DND-41 (cell line): Measurements from ENCODE around the gene NOC4L.
A peak's percentile ranks its signal among the peaks of the same experiment; 100 is the strongest.

ENCODE experiments used
- ATAC-seq: fragments of 200-7000 bp; cut with Tn5 transposase; 3 replicates; pipeline ENCODE4 v1.9.1; 2021; ENCODE audit warnings: low read depth; ENCODE audit not compliant: insufficient read depth
- DNase-seq: peaks from one replicate; pipeline ENCODE4 v3.0.0-alpha.2; 2020
- H2AFZ ChIP-seq: 2 replicates; pipeline ENCODE4 v1.6.0; 2012; ENCODE audit warnings: low read depth, low read length
- H3K27ac ChIP-seq: 2 replicates; pipeline ENCODE4 v1.5.1; 2012; ENCODE audit warnings: low read length, inconsistent platforms
- H3K27me3 ChIP-seq: fragments of 200-600 bp; sonication (generic); 2 replicates; pipeline ENCODE4 v1.6.0; 2012; ENCODE audit warnings: low read length, mild to moderate bottlenecking, inconsistent platforms; ENCODE audit not compliant: insufficient read depth, poor library complexity
- H3K36me3 ChIP-seq: 2 replicates; pipeline ENCODE4 v1.5.1; 2012; ENCODE audit warnings: low read length, inconsistent platforms; ENCODE audit not compliant: insufficient read depth
- H3K4me1 ChIP-seq: 2 replicates; pipeline ENCODE4 v1.5.1; 2012; ENCODE audit warnings: mild to moderate bottlenecking, low read length; ENCODE audit not compliant: insufficient read depth
- H3K4me2 ChIP-seq: 2 replicates; pipeline ENCODE4 v1.6.0; 2012; ENCODE audit warnings: mild to moderate bottlenecking, moderate library complexity, low read length, inconsistent platforms; ENCODE audit not compliant: insufficient read depth
- H3K4me3 ChIP-seq, 2 experiments: fragments of 200-600 bp in 1 of 2; shearing (Covaris generic) in 1 of 2; 2 replicates each; pipeline ENCODE4 v1.5.1; 2012 to 2016; ENCODE audit warnings: inconsistent platforms in 2 of 2, low read length in 2 of 2, mild to moderate bottlenecking in 2 of 2, low read depth in 1 of 2, moderate library complexity in 1 of 2
- H3K79me2 ChIP-seq: 2 replicates; pipeline ENCODE4 v1.6.0; 2012; ENCODE audit warnings: low read length, inconsistent platforms; ENCODE audit not compliant: insufficient read depth
- H3K9ac ChIP-seq: 2 replicates; pipeline ENCODE4 v1.6.0; 2012; ENCODE audit warnings: low read depth, mild to moderate bottlenecking, inconsistent platforms, low read length, moderate library complexity
- H3K9me3 ChIP-seq: 2 replicates; pipeline ENCODE4 v1.5.1; 2012; ENCODE audit warnings: low read length, moderate library complexity, mild to moderate bottlenecking, inconsistent platforms; ENCODE audit not compliant: insufficient read depth, severe bottlenecking
- H4K20me1 ChIP-seq: 2 replicates; pipeline ENCODE4 v1.6.0; 2012; ENCODE audit warnings: low read length; ENCODE audit not compliant: insufficient read depth
- EZH2 ChIP-seq: IDR thresholded peaks from 3 replicates; pipeline ENCODE4 v1.6.1; 2012; ENCODE audit warnings: borderline replicate concordance, low read depth, mild to moderate bottlenecking, moderate library complexity, low read length, inconsistent platforms; ENCODE audit not compliant: severe bottlenecking
- TF ChIP-seq, protein P1 (sequence below): IDR thresholded peaks from 2 replicates; pipeline ENCODE4 v1.5.1; 2012; ENCODE audit warnings: borderline replicate concordance, low read length, moderate library complexity, mild to moderate bottlenecking; ENCODE audit not compliant: poor library complexity, severe bottlenecking; ENCODE audit errors: extremely low read depth

The NOC4L gene

DNA sequence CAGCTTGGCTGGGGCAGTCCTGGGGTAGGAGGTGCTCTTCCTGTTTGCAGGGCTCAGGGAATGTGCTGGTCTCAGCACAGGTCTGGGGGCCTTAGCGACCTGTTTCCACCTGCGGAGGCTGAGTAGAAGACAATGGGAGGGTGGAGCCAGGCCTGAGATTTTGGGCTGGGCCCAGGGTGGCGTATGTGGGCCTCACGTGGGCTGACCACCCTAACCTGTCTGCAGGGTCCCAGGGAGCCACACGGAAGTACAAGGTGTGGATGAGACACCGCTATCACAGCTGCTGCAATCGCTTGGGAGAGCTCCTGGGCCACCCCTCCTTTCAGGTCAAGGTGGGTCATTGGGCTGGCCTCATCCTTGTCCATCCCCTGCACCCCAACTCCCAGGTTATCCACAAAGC lies 1.1 kb downstream of the NOC4L start:
- Histone ChIP-seq H3K9ac (peak overlapping the region; percentile 94), H3K27me3 (no peaks in the 10 kb centered on the region), H3K36me3 (peaks cover 63% of the 10 kb centered on the region), H3K79me2 (peaks cover 70% of the 10 kb centered on the region), H4K20me1 (peaks cover 58% of the 10 kb centered on the region), H3K4me1 (peaks cover 42% of the 10 kb centered on the region), H2AFZ (no peak overlapping the region), H3K4me3 (peak overlapping the region; percentile 94 to 100; a peak in 3 of 4 replicates), H3K9me3 (peaks cover 3% of the 10 kb centered on the region), H3K4me2 (peak overlapping the region; percentile 100), H3K27ac (peak overlapping the region; percentile 84)
- no peak for ATAC-seq
- TF ChIP-seq, protein P1, sequence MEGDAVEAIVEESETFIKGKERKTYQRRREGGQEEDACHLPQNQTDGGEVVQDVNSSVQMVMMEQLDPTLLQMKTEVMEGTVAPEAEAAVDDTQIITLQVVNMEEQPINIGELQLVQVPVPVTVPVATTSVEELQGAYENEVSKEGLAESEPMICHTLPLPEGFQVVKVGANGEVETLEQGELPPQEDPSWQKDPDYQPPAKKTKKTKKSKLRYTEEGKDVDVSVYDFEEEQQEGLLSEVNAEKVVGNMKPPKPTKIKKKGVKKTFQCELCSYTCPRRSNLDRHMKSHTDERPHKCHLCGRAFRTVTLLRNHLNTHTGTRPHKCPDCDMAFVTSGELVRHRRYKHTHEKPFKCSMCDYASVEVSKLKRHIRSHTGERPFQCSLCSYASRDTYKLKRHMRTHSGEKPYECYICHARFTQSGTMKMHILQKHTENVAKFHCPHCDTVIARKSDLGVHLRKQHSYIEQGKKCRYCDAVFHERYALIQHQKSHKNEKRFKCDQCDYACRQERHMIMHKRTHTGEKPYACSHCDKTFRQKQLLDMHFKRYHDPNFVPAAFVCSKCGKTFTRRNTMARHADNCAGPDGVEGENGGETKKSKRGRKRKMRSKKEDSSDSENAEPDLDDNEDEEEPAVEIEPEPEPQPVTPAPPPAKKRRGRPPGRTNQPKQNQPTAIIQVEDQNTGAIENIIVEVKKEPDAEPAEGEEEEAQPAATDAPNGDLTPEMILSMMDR: no peak
- DNase-seq: no peak

DNA sequence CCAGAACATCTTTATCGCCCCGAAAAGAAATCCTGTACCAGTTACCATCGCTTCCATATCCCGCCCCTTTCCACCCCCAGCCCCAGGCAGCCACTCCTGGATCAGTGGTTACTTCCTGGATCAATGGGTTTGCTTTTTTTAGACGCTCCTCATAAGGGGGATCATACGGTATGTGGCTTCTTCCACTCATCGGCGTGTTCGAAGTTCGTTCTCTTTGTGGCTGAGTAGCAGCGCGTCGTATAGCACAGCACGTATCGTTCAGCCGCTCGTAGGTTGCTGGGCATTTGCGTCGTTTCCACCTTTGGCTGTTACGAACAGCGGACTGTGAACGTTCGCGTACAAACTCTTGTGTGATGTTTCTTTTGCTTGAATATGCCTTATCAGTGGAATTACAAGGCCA lies 1.8 kb downstream of the NOC4L start:
- 0 out of 4 replicates have a peak overlapping the region, but pooled peaks of 1 of the 2 experiments have one; percentile 15 for H3K4me3 ChIP-seq
- no peak for DNase-seq
- H2AFZ ChIP-seq: no peak overlapping the region
- H3K79me2 ChIP-seq: peaks cover 70% of the 10 kb centered on the region
- peaks cover 60% of the 10 kb centered on the region for H3K36me3 ChIP-seq
- ATAC-seq: no peak
- no peak for TF ChIP-seq EZH2
- TF ChIP-seq, protein P1: no peak
- no peak overlapping the region for H3K27ac ChIP-seq
- peaks cover 51% of the 10 kb centered on the region for H4K20me1 ChIP-seq
- H3K9ac ChIP-seq: 0 out of 2 replicates have a peak overlapping the region, but pooled peaks have one; percentile 94
- H3K27me3 ChIP-seq: no peaks in the 10 kb centered on the region
- peak overlapping the region; percentile 100; the same call in 1 of the 2 replicates for H3K4me2 ChIP-seq
- peaks cover 42% of the 10 kb centered on the region for H3K4me1 ChIP-seq
- peaks cover 3% of the 10 kb centered on the region for H3K9me3 ChIP-seq

DNA sequence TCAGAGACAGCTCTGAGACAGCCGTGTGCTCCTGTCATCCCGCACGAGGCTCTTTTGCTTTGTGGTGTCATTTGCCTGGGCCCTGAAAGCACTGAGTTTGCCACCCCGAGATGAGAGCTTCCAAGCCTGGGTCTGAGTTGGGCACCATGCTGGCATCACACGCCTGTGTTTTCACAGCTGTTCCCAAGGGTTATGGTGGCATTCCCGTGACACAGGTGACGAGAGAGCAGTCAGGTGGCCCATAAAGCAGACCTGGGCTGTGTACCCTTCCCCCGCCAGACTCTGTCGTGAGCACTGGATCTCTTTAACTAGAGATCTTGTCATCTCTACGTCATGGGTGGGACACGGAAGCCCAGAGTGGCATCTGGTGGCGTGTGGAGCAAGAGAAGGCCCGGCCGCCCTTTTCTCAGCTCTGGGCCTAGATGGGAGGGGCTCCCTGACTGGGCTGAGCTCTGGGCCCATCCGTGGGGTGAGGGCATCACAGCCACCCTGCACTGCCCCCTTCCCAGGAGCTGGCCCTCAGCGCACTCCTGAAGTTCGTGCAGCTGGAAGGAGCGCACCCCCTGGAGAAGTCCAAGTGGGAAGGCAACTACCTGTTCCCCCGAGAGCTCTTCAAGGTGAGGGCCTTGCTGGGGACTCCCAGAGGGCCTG lies 2.6 kb downstream of the NOC4L start:
- H3K27me3 ChIP-seq: no peaks in the 10 kb centered on the region
- peaks cover 59% of the 10 kb centered on the region for H3K36me3 ChIP-seq
- no peak for ATAC-seq
- H3K9me3 ChIP-seq: peaks cover 3% of the 10 kb centered on the region
- peaks cover 64% of the 10 kb centered on the region for H3K79me2 ChIP-seq
- TF ChIP-seq, protein P1: no peak
- no peak for TF ChIP-seq EZH2
- H3K4me1 ChIP-seq: peaks cover 40% of the 10 kb centered on the region
- H3K4me3 ChIP-seq: peak overlapping the region in 1 of 2 experiments; percentile 12; a peak in 1 of 4 replicates
- H4K20me1 ChIP-seq: peaks cover 44% of the 10 kb centered on the region
- no peak overlapping the region for H3K27ac ChIP-seq
- no peak overlapping the region for H2AFZ ChIP-seq
- H3K9ac ChIP-seq: no peak overlapping the region
- H3K4me2 ChIP-seq: peak overlapping the region; percentile 36; the same call in 1 of the 2 replicates
- DNase-seq: no peak
